ENCODE results near the gene OR4K5.

- TF ChIP-seq CTCF (conservative IDR thresholded peaks at IDR 0.05 in 1 of 2, IDR thresholded peaks at IDR 0.05 in 1 of 2; ENCODE audit: extremely low read depth in 1 of 2, insufficient read depth in 1 of 2, low read depth in 1 of 2, low read length in 2 of 2) = no peak
- no peak for TF ChIP-seq EZH2 (IDR thresholded peaks at IDR 0.05; ENCODE audit: borderline replicate concordance, low read length)
These were observed 47.2 kb upstream of the OR4K5 start for GRCh38 chr14:19873178-19873577.

Measured in mammary epithelial cell (primary cell).